Activated gamma-delta T cell treated with anti-CD3 and anti-CD28 coated beads, Interleukin-2, amount 50 U/mL, for 16 hours (primary cell): ENCODE data around the gene EFL1.
"Not testable (repeated sequence)": the region's sequence is repeated elsewhere in the genome, so short reads cannot be mapped to it uniquely, and the experiment has no call there.

ENCODE experiments used
- DNase-seq: peaks from one replicate; pipeline ENCODE4 v3.0.0-alpha.2; 2020; ENCODE audit warnings: low read depth

Gene EFL1

GRCh38 chr15:82262422-82263026, at the start of gene EFL1, which contains the start of gene SAXO2:
Gene EFL1, minus strand, starts transcription at chr15:82262734. Its CDS starts 956 bp downstream, at chr15:82261778.
Gene SAXO2, plus strand, starts transcription at chr15:82262818. Its CDS starts 62 bp downstream, at chr15:82262880.
- peak; percentile 75 for DNase-seq

DNA sequence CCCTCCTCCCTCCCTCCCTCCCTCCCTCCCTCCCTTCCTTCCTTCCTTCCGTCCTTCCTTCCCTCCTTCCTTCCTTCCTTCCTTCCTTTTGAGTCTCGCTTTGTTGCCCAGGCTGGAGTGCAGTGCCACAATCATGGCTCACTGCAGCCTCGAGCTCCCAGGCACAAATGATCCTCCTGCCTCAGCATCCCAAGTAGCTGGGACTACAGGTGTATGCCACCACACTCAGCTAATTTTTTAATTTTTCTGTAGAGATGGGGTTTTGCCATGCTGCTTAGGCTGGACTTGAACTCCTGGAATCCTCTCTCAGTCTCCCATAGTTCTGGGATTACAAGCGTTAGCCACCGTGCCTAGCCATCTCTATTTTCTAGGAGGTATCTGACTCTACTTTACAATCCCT, 48.8 kb upstream of the EFL1 start:
- DNase-seq: not testable (repeated sequence)

DNA sequence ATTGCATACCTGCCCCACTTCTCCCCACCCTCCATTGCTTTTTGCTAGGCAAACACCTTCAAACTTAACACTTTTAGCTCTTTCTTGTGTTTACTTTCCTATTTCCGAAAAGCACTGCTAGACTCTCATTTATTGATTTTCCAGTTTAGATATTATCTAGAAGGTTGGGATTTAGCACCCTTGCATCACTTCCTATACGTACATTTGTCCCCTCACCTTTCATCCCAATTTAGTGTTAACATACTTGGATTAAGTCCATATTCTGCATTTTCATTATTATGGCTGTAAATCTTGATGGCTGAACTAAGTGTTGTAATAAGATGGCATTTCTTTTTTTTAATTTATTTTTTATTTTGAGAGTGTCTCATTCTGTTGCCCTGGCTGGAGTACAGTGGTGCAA, 47.3 kb upstream of the EFL1 start:
- no peak for DNase-seq

GRCh38 chr15:82307714-82308081, 45.2 kb upstream of the EFL1 start:
- no peak for DNase-seq

- DNase-seq: no peak
Observed at GRCh38 chr15:82306791-82307713, 44.5 kb upstream of the EFL1 start.

GRCh38 chr15:82305621-82306048, 43.1 kb upstream of the EFL1 start:
- DNase-seq: no peak

DNA sequence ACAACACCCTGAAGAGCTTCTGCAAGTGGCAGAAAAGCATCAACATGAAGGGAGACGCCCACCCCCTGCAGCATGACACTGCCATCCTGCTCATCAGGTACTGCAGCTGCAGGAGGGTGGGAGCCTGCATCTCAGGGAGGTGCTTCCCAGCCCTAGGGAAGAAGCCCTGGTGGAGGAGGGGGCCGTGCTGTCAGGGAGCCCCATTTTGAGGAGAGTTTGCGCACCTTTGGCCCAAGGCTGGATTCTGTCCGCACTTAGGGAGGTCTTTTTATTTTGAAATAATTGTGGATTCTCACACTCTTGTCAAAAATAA, 42.2 kb upstream of the EFL1 start:
- no peak for DNase-seq

DNA sequence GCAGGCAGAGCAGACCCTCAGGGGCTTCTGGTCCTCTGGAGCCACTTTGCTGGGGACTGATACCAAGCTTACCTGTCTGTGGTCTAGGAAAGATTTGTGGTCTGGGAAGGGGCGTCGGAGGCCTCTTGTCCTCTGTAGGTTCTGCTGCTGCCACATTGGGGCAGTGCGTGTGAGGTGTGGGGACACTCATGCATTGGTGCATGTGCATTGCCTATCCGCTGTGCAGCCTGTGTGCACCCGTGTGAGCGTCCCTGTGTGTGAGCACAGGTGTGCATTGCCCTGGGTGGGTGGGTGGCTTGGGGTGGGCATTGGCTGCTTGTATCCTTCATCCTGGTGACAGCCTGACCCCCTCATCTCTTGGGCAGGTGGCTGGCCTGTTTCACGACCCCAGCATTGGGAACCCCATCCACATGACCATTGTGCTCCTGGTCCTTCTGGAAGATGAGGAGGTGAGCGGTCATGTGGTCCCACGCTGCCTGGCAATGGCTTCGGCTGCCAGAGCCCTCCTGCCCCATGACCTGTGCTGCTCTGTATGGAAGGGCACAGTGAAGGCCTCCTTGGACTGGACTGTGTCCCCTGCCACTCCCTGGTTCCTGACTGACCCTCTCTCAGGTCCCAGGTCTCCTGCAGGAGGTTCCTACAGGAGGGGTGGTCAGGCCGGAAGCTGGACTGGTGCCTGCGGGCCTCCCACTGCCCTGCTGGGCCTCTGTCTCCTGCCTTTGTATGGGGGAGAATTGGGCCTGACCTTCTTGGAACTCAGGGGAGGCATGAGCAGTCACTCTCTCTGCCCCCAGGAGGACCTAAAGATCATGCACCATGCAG, 41.6 kb upstream of the EFL1 start:
- no peak for DNase-seq

DNA sequence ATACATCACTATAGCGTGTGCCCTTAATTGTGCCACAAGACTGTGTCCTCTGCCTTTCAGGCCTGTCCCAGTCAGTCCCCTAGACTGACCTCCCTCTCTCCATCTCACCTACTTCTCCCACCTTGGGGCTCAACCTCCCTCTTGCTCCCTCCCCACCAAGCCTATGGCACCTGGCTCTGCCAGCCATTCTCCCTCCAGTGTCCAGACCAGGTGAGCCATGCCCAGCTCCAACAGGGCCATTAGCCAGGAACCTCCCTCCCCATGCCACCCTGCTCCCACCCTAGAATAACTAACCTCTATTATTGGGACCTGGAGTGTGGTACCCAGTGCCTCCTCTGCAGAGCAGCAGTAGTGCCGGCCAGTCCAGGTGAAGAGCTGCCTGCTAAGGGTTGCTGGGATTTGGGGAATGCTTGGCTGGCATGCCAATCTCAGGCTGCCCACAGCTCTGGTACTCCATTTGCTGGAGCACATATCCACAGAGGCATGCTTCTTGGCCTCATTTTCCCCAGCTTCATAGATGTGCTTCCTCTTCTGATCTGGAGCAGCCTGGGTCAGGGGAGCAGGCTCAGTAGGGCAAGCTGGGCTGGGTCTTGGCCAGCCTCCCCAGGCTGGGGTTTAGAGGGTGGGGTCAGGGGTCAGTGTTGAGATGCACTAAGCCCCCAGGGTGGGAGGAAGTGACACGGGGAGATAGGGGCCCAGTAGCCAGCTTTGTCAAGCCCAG, 38.9 kb upstream of the EFL1 start:
- no peak for DNase-seq

DNA sequence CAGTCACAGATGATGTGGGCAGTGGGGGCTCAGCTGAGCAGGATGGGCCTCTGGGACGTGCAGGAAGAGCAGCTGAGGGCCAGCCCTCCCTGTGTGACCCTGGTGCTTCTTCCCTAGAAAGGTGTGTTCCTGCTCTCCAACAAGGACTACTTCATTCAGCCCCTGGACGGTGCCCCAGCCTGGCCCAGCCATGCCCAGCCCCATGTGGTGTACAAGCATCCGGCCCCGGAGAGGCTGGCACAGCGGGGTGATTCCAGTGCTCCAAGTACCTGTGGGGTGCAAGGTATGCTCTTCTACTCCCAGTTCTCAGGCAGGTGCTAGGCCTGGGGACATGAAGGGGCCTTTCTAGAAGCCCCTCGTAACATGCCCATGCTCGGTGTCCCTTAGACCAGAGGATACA, 38.3 kb upstream of the EFL1 start:
- DNase-seq: no peak

GRCh38 chr15:82300326-82300725, 37.8 kb upstream of the EFL1 start:
- not testable (repeated sequence) for DNase-seq

- not testable (repeated sequence) for DNase-seq
Observed at GRCh38 chr15:82299511-82299914, 37.0 kb upstream of the EFL1 start.

DNA sequence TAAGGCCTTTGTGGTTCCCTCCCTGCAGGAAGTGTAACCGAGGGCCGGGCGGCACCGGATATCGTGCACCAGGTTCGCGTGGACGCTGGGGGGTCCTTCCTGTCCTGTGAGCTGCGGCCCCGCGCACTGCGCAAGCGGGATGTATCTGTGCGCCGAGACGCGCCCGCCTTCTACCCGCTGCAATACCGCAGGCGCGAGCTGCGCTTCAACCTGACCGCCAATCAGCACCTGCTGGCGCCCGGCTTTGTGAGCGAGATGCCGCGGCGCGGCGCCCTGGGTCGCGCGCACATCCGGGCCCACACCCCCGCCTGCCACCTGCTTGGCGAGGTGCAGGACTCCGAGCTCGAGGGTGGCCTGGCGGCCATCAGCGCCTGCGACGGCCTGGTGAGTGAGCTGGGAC, 36.0 kb upstream of the EFL1 start:
- peak; percentile 36 for DNase-seq

DNA sequence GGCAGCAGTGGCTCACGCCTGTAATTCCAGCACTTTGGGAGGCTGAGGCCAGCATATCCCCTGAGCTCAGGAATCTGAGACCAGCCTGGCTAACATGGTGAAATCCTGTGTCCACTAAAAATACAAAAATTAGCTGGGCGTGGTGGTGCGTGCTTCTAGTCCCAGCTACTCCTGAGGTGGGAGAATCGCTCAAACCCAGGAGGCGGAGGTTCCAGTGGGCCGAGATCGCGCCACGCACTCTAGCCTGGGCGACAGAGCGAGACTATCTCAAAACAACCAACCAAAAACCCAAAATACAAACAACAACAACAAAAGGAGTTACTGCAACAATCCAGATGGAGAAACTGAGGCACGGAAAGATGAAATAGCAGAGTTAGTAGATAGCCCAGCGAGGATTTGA, 35.5 kb upstream of the EFL1 start:
- no peak for DNase-seq

GRCh38 chr15:82297546-82297945, 35.0 kb upstream of the EFL1 start:
- DNase-seq: no peak

DNA sequence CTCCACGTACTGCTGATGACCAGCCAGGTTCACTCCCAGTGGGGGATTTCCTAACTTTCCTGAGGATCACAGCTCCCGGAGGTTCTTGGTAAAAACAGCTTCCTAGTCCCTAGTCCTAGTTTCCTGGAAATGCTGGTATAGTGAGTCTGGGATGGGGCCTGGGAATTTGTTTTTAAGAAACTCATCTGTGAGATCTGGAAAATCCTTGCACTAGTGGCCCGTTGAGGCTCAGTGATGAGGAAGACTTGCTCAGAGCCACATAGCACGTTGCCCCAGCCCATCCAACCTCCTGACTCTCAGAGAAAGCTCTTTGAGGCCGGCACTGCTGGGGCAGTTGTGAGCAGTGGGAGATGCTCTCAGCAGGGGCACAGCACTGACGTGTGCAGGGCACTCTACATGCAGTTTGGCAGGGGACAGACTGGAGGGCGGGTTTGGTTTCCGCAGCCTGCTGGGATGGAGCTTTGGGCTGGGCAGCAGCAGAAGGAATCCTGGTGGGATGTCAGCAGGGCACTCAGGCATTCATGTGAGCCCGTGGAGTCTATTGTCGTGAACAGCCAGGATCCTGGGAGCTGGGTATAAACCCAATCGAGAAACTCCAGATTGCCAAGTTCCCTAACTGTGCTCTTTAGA, 31.6 kb upstream of the EFL1 start:
- DNase-seq: no peak

GRCh38 chr15:82292271-82292670, 29.7 kb upstream of the EFL1 start:
- DNase-seq: no peak

GRCh38 chr15:82288202-82288601, 25.7 kb upstream of the EFL1 start:
- DNase-seq: not testable (repeated sequence)

DNA sequence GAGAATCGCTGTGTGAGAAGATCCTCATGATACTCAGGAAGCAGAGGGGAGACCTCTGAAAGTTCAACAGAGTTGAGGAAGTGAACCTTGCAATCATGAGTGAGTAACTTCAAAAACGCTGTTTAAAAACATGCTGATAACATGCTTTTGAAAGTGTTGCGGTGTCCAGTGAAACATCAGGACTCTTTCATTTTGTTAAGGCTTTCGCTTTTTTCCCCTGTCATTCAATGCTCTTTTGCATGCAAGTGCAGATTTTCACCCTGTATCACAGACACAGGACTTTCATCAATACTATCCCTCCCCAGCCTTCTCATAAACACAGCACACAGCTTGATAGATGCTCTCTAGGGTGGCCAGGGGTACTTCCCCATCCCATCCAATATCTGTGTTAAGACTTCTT, 23.9 kb upstream of the EFL1 start:
- DNase-seq: not testable (repeated sequence)

DNA sequence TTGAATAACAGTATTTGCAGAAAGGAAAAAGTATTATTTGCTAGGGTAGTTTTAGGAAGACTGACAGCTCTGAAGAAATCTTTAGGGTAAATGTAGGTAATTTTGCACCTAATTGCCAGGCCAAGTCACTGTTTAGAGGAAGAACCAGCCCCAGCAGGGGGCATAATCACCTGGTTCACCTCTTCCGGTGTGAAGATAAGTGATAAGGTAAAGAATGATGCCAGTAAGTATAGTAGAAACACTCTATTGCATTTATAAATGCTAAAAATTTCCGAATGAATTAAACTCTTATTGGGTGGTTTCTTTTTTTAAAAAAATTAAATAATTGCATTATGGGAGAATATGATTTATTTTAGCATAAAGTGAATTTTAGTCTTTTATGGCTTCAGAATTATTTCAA, 21.8 kb upstream of the EFL1 start:
- DNase-seq: not testable (repeated sequence)

GRCh38 chr15:82282386-82282785, 19.9 kb upstream of the EFL1 start:
- not testable (repeated sequence) for DNase-seq
